A549 treated with CORT108297 at 1 μM for 4 hours (cell line): Measurements from ENCODE around the gene MROH2B. TPM values are rescaled to one million over a fixed set of nuclear protein-coding genes. Genes with fewer than 3 reads are reported as not detected.

Source experiments
- total RNA-seq: library from RNA; stranded (reverse); fragments of 200-300 nt; extraction: Qiagen RNA extraction; gene quantifications from 5 replicates; pipeline ENCODE4 v1.2.3, GENCODE V29; 2022

Gene MROH2B
- total RNA-seq, result not detected in 5 replicates

GRCh38 chr5:41071242-41071641, at the start of gene MROH2B:
Gene MROH2B (minus strand): TSS chr5:41071342. CDS start chr5:41070852, 490 bp downstream.

Other genes starting within 250 kb of the MROH2B start
- gene RPL37, start 236.1 kb downstream of the MROH2B start, total RNA-seq, result 2,670 to 2,951 TPM (median 2,828 TPM) in 5 replicates
- 3.4 to 4.7 TPM (median 3.8 TPM) in 5 replicates for gene CARD6, start 230.0 kb downstream of the MROH2B start, total RNA-seq
- gene C7, start 161.8 kb downstream of the MROH2B start, total RNA-seq, result not detected in 5 replicates
- not detected in 5 replicates for gene C6, start 142.2 kb upstream of the MROH2B start, total RNA-seq